RWPE2 (cell line): ENCODE data around the gene EDN2.

Experiments used
- ATAC-seq: fragments of 200-7000 bp; cut with Tn5 transposase; 3 replicates; pipeline ENCODE4 v1.9.1; 2021; ENCODE audit warnings: low read depth
- DNase-seq: peaks from one replicate; pipeline ENCODE4 v3.0.0-alpha.2; 2020; ENCODE audit warnings: low spot score
- H3K27ac ChIP-seq: fragments of 450-650 bp; 2 replicates; pipeline ENCODE4 v1.5.1; 2017; ENCODE audit warnings: mild to moderate bottlenecking; ENCODE audit not compliant: poor library complexity, severe bottlenecking
- H3K27me3 ChIP-seq: fragments of 250-450 bp; sonication (Bioruptor Pico); 2 replicates; pipeline ENCODE4 v1.5.1; 2021; ENCODE audit warnings: mild to moderate bottlenecking, moderate library complexity; ENCODE audit not compliant: insufficient read depth, poor library complexity, severe bottlenecking
- H3K36me3 ChIP-seq: fragments of 250-450 bp; sonication (Bioruptor Pico); 2 replicates; pipeline ENCODE4 v1.5.1; 2020; ENCODE audit warnings: low read depth, mild to moderate bottlenecking, moderate library complexity
- H3K4me1 ChIP-seq: fragments of 250-450 bp; sonication (Bioruptor Pico); 2 replicates; pipeline ENCODE4 v1.5.1; 2021; ENCODE audit warnings: mild to moderate bottlenecking, moderate library complexity; ENCODE audit not compliant: insufficient read depth, poor library complexity, severe bottlenecking
- H3K4me3 ChIP-seq: fragments of 250-450 bp; sonication (Bioruptor Pico); 2 replicates; pipeline ENCODE4 v1.5.1; 2021; ENCODE audit warnings: mild to moderate bottlenecking, moderate library complexity; ENCODE audit not compliant: severe bottlenecking
- H3K9me3 ChIP-seq: fragments of 250-450 bp; sonication (Bioruptor Pico); 2 replicates; pipeline ENCODE4 v1.5.1; 2021; ENCODE audit warnings: mild to moderate bottlenecking, moderate library complexity; ENCODE audit not compliant: severe bottlenecking
- TF ChIP-seq, protein P1 (sequence below): fragments of 450-650 bp; IDR thresholded peaks from one replicate; pipeline ENCODE4 v1.5.1; 2017; ENCODE audit warnings: mild to moderate bottlenecking, moderate library complexity; ENCODE audit not compliant: poor library complexity, severe bottlenecking

Gene EDN2

DNA sequence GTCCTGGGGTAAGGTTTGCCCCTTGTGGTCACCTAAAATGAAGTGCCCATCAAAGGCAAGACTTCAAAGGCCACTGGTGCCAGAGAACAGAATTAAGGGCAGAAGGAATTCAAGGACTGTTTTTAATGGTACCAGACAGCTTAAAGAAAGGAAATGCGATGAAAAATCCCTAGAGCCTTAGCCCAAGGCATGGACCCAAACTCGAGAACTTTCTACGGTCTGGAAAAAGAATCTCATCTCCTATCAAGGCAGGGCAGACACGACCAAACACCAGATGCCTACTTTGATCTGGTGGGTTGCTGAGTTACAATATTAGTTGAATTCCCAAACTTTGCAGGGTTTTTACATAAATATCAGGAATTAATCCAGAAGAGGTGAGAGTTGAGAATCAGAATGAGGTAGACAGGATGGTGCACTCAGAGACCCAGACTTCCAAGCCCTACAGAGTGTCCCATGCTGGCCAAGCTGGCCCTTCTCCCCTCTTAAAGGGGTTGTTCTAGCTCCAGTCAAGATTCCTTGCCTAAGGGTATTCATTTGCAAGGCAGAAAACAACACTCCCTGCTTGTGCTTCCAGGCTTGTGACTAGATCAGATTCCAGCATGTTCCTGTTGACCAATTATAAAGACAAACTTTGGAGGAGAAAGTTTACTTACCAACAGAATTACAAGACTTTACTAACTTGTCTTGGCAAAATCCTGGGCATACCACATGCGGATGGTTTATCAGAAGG lies 48.0 kb downstream of the EDN2 start:
- Histone ChIP-seq H3K36me3 (no peaks in the 10 kb centered on the region), H3K4me3 (no peak overlapping the region), H3K9me3 (no peaks in the 10 kb centered on the region), H3K4me1 (peaks cover 6% of the 10 kb centered on the region), H3K27ac (no peak overlapping the region), H3K27me3 (no peaks in the 10 kb centered on the region)
- TF ChIP-seq, protein P1, sequence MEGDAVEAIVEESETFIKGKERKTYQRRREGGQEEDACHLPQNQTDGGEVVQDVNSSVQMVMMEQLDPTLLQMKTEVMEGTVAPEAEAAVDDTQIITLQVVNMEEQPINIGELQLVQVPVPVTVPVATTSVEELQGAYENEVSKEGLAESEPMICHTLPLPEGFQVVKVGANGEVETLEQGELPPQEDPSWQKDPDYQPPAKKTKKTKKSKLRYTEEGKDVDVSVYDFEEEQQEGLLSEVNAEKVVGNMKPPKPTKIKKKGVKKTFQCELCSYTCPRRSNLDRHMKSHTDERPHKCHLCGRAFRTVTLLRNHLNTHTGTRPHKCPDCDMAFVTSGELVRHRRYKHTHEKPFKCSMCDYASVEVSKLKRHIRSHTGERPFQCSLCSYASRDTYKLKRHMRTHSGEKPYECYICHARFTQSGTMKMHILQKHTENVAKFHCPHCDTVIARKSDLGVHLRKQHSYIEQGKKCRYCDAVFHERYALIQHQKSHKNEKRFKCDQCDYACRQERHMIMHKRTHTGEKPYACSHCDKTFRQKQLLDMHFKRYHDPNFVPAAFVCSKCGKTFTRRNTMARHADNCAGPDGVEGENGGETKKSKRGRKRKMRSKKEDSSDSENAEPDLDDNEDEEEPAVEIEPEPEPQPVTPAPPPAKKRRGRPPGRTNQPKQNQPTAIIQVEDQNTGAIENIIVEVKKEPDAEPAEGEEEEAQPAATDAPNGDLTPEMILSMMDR = no peak
- no peak for ATAC-seq
- DNase-seq = no peak

DNA sequence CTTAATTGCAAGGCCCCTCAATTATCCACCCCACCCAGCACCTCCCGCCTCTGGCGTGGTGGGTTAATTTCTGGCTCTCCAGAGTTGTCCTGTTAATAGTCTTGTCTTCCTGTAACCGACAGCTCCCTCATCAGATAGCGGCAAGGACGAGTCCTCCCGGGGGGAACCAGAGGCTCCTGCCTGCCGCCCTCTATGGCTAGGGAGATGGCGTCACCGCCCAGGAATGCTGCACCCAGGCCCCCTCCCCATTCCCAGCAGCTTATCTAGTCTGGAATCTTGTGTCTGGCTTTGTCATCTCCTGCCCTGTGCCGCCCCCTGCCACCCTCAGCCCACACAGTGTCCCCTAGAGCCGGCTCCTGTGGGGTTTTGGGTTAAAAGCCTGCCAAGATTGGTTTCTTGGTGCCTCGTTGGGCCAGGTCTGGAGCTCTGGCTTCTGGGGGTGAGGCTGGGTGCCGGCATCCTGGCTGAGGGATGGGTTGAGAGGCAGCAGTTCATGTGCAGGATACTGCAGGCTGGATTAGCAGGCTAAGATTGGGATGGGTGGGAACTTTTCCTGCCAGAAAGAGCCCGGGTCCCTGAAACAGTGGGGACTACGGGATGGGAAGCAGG lies 48.8 kb downstream of the EDN2 start:
- TF ChIP-seq, protein P1 = no peak
- no peaks in the 10 kb centered on the region for H3K9me3 ChIP-seq
- H3K27ac ChIP-seq = no peak overlapping the region
- no peak overlapping the region for H3K4me3 ChIP-seq
- H3K36me3 ChIP-seq = no peaks in the 10 kb centered on the region
- ATAC-seq = no peak
- H3K27me3 ChIP-seq = no peaks in the 10 kb centered on the region
- peaks cover 6% of the 10 kb centered on the region for H3K4me1 ChIP-seq
- no peak for DNase-seq

DNA sequence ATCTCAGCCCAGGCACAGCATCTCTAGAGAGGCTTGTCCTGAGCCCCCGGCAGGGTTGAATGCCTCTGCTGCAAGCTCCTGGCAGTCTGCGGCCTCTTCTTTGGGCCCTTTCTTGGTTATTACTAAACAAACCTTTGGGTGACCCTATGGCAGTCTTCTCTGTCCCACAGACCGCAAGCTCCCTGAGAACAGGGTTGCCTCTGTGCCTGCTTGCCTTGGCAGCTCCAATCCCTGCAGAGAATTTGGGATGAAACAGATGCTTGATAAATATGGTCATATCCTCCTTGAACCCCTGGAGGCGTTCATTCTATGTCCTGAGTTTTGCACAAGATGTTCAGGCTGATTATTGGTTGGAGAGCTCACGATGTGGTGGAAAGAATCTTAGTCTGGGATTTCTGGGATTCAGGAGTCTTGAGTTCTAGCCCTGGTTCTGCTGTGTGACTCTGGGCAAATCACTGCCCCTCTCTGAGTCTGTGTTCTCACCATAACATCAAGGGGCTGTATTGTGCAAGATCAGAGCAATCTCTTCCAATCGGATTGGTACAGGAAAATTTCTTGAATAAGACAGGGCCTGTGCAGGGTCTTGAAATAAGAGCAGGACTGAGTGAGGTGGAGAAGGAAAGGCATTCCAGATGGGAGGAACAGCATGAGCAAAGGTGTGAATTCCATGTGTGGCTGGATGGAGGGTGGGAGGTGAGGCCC lies 49.6 kb downstream of the EDN2 start:
- Histone ChIP-seq H3K4me1 (peaks cover 6% of the 10 kb centered on the region), H3K4me3 (no peak overlapping the region), H3K36me3 (no peaks in the 10 kb centered on the region), H3K27me3 (no peaks in the 10 kb centered on the region), H3K9me3 (no peaks in the 10 kb centered on the region), H3K27ac (no peak overlapping the region)
- TF ChIP-seq, protein P1 = no peak
- no peak for ATAC-seq
- DNase-seq = no peak

DNA sequence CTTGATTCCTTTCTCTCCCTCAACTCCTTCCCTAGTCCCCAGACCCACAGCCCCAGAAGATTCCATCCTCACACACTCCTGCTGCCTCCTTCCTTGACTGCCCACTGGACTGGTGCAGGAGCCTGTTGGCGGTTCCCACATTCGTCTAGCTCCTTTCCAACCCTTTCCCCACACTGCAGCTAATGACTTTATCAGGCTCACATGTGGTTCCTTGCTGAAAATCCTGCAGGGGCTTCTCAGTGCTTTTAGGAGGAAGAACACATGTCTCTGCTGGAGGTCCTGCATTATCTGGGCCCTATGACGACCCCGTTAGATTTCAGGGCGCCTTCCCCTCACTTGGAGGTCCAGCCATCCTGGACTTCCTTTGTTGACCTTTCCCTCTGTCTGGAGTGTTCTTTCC lies 50.2 kb downstream of the EDN2 start:
- Histone ChIP-seq H3K9me3 (no peaks in the 10 kb centered on the region), H3K36me3 (no peaks in the 10 kb centered on the region), H3K4me1 (peaks cover 6% of the 10 kb centered on the region), H3K27ac (no peak overlapping the region), H3K4me3 (no peak overlapping the region), H3K27me3 (no peaks in the 10 kb centered on the region)
- DNase-seq (no peak), ATAC-seq (no peak)
- TF ChIP-seq, protein P1 = no peak
